Astrocyte (in vitro differentiated cells and primary cell): ENCODE results near the gene ZNF385B.

Experiments used
- EZH2 ChIP-seq: IDR thresholded peaks from 2 replicates; pipeline ENCODE4 v1.6.1; 2012; ENCODE audit warnings: mild to moderate bottlenecking, low read length, inconsistent platforms; ENCODE audit not compliant: insufficient read depth
- TF ChIP-seq, protein P1 (sequence below): IDR thresholded peaks from 2 replicates; pipeline ENCODE4 v1.5.1; 2011; ENCODE audit warnings: low read depth, mild to moderate bottlenecking, inconsistent platforms, low read length, moderate library complexity; ENCODE audit not compliant: insufficient read depth

DNA sequence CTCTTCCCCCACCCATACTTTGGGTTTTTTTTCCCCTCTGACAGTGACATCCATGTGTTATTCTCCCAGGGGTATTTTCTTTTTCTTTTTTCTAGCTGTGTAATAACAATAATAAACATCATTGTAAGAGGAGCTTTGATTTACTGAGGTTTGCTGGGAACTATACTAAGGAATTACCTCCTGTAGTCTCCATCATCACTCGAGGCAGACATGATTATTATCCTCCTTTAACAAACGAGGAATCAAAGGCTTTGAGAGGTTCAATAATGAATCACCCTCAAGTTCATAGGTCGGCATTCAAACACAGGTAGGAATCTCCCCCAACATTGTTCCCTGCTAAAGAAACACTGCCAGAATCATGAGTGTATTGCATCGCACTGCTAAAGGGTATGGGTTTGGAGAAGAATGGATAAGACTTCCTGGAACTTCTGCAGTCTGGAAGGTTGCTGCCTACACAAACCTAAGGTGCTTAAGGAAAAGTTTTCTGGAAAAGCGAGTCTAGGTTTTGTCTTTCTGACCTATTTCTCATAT, 336.5 kb downstream of the ZNF385B start:
- TF ChIP-seq, protein P1, sequence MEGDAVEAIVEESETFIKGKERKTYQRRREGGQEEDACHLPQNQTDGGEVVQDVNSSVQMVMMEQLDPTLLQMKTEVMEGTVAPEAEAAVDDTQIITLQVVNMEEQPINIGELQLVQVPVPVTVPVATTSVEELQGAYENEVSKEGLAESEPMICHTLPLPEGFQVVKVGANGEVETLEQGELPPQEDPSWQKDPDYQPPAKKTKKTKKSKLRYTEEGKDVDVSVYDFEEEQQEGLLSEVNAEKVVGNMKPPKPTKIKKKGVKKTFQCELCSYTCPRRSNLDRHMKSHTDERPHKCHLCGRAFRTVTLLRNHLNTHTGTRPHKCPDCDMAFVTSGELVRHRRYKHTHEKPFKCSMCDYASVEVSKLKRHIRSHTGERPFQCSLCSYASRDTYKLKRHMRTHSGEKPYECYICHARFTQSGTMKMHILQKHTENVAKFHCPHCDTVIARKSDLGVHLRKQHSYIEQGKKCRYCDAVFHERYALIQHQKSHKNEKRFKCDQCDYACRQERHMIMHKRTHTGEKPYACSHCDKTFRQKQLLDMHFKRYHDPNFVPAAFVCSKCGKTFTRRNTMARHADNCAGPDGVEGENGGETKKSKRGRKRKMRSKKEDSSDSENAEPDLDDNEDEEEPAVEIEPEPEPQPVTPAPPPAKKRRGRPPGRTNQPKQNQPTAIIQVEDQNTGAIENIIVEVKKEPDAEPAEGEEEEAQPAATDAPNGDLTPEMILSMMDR, result no peak
- no peak for TF ChIP-seq EZH2
